ENCODE results near the gene PYY. TPM values are rescaled to one million over a fixed set of nuclear protein-coding genes. Genes with fewer than 3 reads are reported as not detected.
A peak's percentile ranks its signal among the peaks of the same experiment; 100 is the strongest.

PYY gene
- total RNA-seq, 2 experiments from 2014 or later = not detected

- Histone ChIP-seq H3K4me2 (ENCODE audit: low read length) (no peak overlapping the region), H3K36me3 (ENCODE audit: insufficient read depth, low read length) (no peaks in the 10 kb centered on the region), H3K9me2 (ENCODE audit: insufficient read depth, low read length) (no peaks in the 10 kb centered on the region), H3K27ac (ENCODE audit: low read depth, low read length, poor library complexity, severe bottlenecking) (no peak overlapping the region), H4K20me1 (ENCODE audit: insufficient read depth, low read length) (no peaks in the 10 kb centered on the region), H3K79me2 (ENCODE audit: insufficient read depth, low read depth, low read length) (no peaks in the 10 kb centered on the region), H3K4me3 (ENCODE audit: low read depth, low read length, poor library complexity, severe bottlenecking) (no peak overlapping the region), H2AFZ (ENCODE audit: low read length) (no peak overlapping the region), H3K9me3 (ENCODE audit: low read length) (no peaks in the 10 kb centered on the region), H3K4me1 (ENCODE audit: insufficient read depth, low read length, poor library complexity, severe bottlenecking) (no peaks in the 10 kb centered on the region)
- CTCF ChIA-PET (ENCODE audit: unreplicated experiment) = no interaction called here
- intact Hi-C loops (cut with micrococcal nuclease; ENCODE audit: unreplicated experiment) = no loop called here
- no peak for DNase-seq (ENCODE audit: low spot score)
- POLR2A ChIA-PET = no interaction called here
- no TSS peak for BruUV-seq (replicated peaks)
- no peak for TF ChIP-seq EZH2phosphoT487 (IDR thresholded peaks at IDR 0.05; ENCODE audit: borderline replicate concordance, low read depth, low read length)
- TF ChIP-seq CTCF (conservative IDR thresholded peaks at IDR 0.05; ENCODE audit: low read length) = peak; percentile 30; the same call in 1 of the 2 replicates
Measured at GRCh38 chr17:43983515-43984411, 30.0 kb upstream of the PYY start.

- H3K9me2 ChIP-seq (ENCODE audit: insufficient read depth, low read length) = no peaks in the 10 kb centered on the region
- CTCF ChIA-PET (ENCODE audit: unreplicated experiment) = no interaction called here
- H3K9me3 ChIP-seq (ENCODE audit: low read length) = no peaks in the 10 kb centered on the region
- H3K36me3 ChIP-seq (ENCODE audit: insufficient read depth, low read length) = no peaks in the 10 kb centered on the region
- no peak for DNase-seq (ENCODE audit: low spot score)
- intact Hi-C loops (cut with micrococcal nuclease; ENCODE audit: unreplicated experiment) = no loop called here
- no peak overlapping the region for H2AFZ ChIP-seq (ENCODE audit: low read length)
- no peak overlapping the region for H3K4me3 ChIP-seq (ENCODE audit: low read depth, low read length, poor library complexity, severe bottlenecking)
- no peak for TF ChIP-seq EZH2phosphoT487 (IDR thresholded peaks at IDR 0.05; ENCODE audit: borderline replicate concordance, low read depth, low read length)
- TF ChIP-seq CTCF (conservative IDR thresholded peaks at IDR 0.05; ENCODE audit: low read length) = no peak; the same call in 1 of the 2 replicates
- BruUV-seq (replicated peaks) = no TSS peak
- POLR2A ChIA-PET = no interaction called here
- no peaks in the 10 kb centered on the region for H3K79me2 ChIP-seq (ENCODE audit: insufficient read depth, low read depth, low read length)
- H3K4me2 ChIP-seq (ENCODE audit: low read length) = no peak overlapping the region
- H4K20me1 ChIP-seq (ENCODE audit: insufficient read depth, low read length) = no peaks in the 10 kb centered on the region
- H3K4me1 ChIP-seq (ENCODE audit: insufficient read depth, low read length, poor library complexity, severe bottlenecking) = no peaks in the 10 kb centered on the region
- no peak overlapping the region for H3K27ac ChIP-seq (ENCODE audit: low read depth, low read length, poor library complexity, severe bottlenecking)
Measured at GRCh38 chr17:43983196-43983514, 29.4 kb upstream of the PYY start.

GRCh38 chr17:43982171-43982570, 28.4 kb upstream of the PYY start:
- DNase-seq (ENCODE audit: low spot score) = no peak
- H3K4me1 ChIP-seq (ENCODE audit: insufficient read depth, low read length, poor library complexity, severe bottlenecking) = no peaks in the 10 kb centered on the region
- no peaks in the 10 kb centered on the region for H3K9me3 ChIP-seq (ENCODE audit: low read length)
- no peaks in the 10 kb centered on the region for H3K79me2 ChIP-seq (ENCODE audit: insufficient read depth, low read depth, low read length)
- no peak overlapping the region for H3K4me2 ChIP-seq (ENCODE audit: low read length)
- H3K36me3 ChIP-seq (ENCODE audit: insufficient read depth, low read length) = no peaks in the 10 kb centered on the region
- POLR2A ChIA-PET = interaction anchor here (0.6 kb wide), 1 partner anchor 12 kb away, joined by 7 read pairs; no protein-coding TSS in a partner anchor
- BruUV-seq (replicated peaks) = no TSS peak
- no peak overlapping the region for H3K4me3 ChIP-seq (ENCODE audit: low read depth, low read length, poor library complexity, severe bottlenecking)
- H2AFZ ChIP-seq (ENCODE audit: low read length) = no peak overlapping the region
- no peaks in the 10 kb centered on the region for H4K20me1 ChIP-seq (ENCODE audit: insufficient read depth, low read length)
- H3K9me2 ChIP-seq (ENCODE audit: insufficient read depth, low read length) = no peaks in the 10 kb centered on the region
- intact Hi-C loops (cut with micrococcal nuclease; ENCODE audit: unreplicated experiment) = no loop called here
- TF ChIP-seq CTCF (conservative IDR thresholded peaks at IDR 0.05; ENCODE audit: low read length) (no peak), EZH2phosphoT487 (IDR thresholded peaks at IDR 0.05; ENCODE audit: borderline replicate concordance, low read depth, low read length) (no peak)
- no peak overlapping the region for H3K27ac ChIP-seq (ENCODE audit: low read depth, low read length, poor library complexity, severe bottlenecking)
- CTCF ChIA-PET (ENCODE audit: unreplicated experiment) = no interaction called here
